A172 (cell line): ENCODE data around the gene GRB10. TPM values are rescaled to one million over a fixed set of nuclear protein-coding genes. Genes with fewer than 3 reads are reported as not detected.
A peak's percentile ranks its signal among the peaks of the same experiment; 100 is the strongest.
"Not testable (repeated sequence)": the region's sequence is repeated elsewhere in the genome, so short reads cannot be mapped to it uniquely, and the experiment has no call there.

Experiments
- DNase-seq: peaks from one replicate; pipeline ENCODE4 v3.0.0-alpha.2; 2015; ENCODE audit warnings: low spot score
- total RNA-seq: library from RNA; depleted of rRNA; stranded (reverse); fragments of >200 nt; shearing (Covaris generic); gene quantifications from 2 replicates; pipeline ENCODE4 v1.2.3, GENCODE V29; 2014

Gene GRB10
- total RNA-seq, 1 experiment from 2014 or later, result 23.1 TPM

DNA sequence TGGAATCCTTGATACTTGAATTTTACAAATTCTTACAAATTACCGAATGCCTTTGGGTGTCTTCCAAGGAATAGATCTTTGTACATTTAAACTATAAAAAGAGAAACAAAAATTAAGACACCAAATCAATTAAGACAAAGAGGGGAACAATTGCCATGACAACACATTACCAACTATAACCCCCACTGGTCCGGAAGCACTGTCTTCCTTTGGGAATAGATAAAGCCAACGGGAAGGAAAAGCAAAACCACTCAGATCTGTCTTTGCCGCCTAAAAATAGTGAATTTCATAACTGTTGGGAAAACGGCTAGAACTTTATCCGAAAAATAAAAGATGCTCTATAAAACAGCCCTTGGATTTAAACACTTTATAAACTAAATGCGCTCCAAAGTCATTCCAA, 37.4 kb downstream of the GRB10 start:
- DNase-seq, result no peak

DNA sequence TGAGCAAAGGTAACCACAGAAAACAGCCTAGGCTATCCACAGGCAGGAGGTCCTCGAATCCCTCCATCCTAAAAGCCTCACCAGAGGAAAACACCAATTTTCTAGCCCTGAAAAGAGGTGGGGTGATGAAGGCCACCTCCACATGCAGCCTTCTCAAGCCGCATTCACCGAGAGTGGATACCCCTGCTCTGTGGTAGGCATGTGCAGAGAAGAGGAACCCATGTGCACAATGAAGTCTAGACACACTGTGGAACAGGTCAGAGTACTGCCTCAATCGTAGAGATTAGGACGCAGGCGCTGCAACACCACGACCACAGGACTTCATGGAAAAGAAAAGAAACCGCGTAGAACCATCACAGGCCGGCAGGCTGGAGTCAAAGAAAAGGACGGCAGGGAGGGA, 38.8 kb downstream of the GRB10 start:
- no peak for DNase-seq

DNA sequence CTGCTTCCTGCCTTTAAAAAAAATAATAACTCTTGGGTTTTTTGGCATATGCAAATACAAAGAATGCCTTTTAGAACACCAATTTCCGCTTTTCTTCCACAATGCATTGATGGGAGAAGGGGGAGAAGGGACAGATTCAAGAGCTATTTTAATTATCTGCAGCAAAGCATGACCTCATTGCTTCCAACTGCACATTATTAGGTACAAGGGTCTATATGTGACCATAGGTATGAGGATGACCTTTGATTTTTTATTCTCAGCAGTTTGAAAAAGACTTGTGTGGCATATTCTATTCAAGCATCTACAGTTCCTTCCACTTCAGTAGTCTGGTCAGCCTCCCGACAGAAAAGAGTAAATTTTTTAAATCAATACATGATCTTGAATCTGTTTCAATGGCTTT, 39.7 kb downstream of the GRB10 start:
- no peak for DNase-seq

DNA sequence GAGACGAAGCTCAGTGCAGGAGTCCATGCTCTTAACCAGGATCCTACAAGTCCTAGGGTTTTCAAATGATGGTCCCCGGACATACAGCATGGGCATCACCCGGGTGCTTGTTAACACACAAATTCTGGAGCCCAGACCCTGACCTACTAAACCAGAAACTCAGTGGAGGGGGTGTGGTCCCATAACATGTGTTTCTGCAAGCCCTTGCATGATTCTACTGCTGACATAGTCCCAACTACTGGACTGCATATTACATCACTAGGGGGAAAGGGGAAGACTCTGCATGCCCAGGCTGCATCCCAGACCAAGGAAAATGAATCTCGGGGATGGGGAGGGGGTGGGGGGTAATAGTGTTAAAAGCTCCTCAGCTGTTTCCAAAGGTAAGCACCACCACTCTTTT, 40.3 kb downstream of the GRB10 start:
- DNase-seq, result no peak

DNA sequence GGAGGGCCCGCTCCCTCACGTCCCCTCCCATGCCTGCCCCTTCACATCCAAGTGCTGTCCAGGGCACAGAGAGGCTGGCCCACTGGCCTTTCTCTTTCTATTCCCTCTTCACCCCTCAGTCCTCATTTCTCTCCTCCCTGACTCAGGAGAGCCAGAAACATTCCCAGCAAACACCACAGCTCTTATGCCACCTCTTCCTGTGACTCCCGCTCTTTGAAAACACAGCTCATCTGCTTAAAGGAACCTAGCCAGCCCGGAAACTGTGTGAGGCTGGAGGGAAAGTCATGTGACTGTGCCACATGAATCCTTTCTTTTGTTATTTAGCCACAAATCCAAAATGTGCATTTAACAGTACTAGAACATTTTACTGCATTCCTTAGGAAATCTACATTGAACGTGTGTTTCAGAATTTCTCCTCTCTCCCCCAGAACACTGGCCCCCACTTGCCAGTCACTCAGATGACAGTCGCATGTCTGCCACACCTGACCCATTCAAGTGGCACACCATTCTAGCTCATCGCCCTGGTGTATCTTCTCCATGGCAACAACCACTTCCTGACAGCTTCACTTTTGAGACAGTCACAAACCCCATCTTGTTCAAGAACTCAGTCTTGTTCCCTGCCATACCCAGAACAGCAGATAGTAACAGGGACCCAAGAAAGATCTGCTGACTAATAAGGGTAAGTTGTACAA, 42.8 kb downstream of the GRB10 start:
- no peak for DNase-seq

DNA sequence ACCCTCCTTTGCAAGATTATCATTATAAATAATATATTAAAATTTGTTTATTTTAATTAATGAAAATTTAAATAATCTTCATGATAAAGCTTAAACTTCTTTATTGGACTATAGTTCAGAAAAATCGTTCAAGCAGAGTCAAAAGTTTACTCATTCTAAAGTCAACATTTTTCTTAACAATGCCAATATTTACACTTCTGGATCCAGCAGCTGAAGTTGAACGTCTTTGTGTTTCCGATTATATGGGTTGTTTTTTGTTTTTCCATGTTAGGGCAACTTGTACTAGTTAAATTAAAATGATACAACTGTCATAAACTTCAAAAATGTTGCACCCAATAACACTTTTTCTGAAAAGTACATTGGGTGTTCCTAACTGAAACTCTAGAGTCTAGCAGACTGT, 43.8 kb downstream of the GRB10 start:
- no peak for DNase-seq

DNA sequence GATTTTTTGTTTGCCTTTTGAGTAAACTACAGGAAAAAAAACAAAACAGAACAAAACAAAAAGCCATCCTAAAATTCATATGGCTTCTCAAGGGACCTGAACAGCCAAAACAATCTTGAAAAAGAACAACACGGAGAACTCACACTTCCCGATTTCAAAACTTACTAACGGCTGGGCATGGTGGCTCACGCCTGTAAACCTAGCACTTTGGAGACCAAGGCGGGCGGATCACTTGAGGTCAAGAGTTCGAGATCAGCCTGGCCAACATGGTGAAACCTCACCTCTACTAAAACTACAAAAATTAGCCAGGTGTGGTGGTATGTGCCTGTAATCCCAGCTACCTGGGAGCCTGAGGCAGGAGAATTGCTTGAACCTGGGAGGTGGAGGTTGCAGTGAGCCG, 46.9 kb downstream of the GRB10 start:
- DNase-seq, result not testable (repeated sequence)

DNA sequence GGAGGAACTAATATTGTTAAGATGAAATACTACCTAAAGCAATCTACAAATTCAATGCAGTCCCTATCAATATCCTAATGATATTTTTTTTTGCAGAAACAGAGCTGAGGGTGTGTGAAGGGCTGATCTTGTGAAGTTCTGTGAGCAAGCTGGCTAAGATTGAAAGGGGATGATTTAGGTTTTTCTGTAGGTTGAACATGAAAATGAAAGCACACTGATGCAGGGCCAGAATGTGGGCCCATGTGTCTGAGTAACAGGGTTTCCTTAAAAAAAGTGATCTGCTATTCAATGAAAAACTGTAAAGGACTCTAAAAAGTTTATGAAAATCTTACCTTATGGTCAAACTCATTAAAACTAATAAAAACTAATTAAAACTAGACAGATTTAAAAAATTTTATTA, 47.4 kb downstream of the GRB10 start:
- DNase-seq, result no peak

DNA sequence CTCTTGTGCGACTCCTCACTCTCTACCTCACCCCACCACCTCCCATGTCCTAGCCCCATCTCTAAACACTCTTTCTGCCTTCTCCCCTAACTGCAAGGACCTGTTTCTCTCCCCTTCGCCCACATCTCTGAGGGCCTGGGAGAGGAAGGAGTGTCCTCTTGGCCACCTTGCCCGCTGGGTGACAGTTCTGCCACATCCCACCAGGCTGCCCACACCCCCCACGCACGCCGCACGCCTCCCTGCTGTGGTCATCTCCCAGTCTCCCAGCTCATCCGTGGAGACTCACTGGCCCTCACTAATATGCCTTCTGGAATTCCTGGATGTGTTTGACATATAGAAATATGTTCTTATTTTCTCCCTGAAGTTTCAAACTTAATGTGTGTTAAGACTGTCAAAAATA, 48.5 kb downstream of the GRB10 start:
- no peak for DNase-seq

DNA sequence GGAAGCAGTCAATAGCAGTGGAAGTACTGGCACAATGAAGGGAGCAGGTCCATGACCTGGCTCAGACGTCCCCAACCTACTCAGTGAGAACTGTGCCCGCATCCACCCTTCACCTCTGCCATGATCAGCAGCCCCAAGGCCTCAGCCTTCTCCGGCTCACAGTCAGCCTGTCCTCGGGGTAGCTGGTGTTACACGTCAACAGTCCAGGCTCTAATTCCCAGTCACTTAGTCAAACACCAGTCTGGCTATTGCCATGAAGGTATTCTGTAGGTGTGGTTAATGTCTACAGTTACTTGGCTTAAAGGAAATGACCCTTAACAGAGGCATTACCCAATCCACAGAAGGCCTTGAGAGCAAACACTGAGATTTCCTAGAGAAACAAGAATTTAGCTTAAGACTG, 49.1 kb downstream of the GRB10 start:
- no peak for DNase-seq

DNA sequence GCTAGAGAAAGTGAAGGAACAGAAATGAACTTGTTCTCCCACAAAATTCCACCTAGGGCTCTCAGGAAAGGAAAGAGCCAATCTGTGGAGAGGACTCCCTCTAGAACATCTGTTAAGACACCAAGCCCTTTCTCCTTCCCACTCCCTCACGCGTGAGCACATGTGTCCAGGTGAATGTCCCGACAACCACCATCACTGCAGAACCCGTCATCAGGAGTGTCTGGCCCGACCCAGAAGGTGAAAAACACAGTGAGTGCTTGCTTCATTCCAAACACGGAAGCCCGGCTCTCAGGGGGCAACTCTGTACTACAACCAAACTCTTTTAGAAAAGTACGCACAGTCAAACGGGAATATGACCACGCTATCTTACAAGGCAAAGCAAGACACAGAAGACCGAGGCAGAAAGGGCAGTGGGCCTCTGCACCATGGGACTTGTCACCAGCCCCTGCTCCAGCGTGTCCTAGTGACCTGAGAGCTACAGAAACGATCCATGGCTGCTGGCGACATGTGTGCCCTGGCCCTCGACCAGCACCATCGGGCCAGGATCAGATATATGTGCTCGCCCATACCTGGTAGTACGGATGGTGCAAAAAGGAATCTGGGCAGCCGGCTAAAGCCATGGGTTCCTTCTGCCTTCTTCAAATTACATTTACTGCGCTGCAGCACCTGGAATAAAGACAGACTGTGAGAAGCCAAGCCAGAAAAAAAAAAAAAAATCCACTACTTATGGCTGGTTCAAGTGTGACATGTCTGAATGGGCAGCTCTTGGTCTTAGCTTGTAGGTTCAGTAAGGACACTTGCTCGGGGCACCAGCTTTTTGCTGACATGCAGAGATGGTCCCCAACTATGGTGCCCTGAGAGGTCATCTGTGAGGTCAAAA, 50.8 kb downstream of the GRB10 start:
- no peak for DNase-seq

DNA sequence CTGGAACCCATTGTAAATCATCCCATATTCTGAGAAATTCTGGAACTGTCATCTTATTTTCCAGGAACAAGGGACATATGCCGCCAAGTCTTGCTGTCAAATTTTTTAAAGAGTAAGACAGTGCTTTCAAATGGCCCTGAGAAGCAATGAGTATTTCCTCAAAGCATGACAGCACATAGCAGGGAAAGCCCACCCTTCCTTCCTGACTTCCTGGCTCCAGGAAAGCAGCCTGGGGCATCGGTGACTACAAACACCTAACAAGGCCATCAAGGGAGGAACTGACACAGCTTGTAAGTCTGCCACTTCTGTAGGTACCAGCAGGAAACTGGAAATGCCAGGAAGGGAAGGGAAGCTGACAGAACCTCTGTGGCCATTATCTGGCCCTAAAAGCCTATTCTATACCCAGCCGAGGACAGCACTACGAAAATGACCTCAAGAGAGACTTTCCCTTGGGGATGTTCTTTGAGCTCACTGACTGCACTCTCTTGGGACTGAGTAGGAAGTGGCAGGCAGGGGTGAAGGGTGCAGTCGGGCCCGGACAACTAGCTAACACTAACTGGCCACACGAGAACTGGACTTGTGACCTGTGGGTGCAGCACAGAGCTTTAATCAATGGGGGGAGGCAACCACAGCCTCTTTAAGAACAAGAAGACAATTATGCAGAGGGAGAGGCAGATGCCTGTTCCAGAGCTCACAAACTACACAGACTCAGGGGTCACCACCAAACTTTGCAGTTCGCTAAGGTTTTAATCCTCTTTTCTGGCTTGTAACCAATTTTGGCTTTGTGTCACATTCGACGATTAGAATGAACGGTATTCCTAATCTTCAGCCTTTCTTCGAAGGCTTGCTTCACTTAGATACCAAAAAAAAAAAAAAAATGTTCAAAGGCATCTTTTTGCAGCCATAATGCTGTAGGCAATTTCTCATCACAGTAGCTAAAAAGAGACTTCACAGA, 52.0 kb downstream of the GRB10 start:
- DNase-seq, result peak; percentile 17

DNA sequence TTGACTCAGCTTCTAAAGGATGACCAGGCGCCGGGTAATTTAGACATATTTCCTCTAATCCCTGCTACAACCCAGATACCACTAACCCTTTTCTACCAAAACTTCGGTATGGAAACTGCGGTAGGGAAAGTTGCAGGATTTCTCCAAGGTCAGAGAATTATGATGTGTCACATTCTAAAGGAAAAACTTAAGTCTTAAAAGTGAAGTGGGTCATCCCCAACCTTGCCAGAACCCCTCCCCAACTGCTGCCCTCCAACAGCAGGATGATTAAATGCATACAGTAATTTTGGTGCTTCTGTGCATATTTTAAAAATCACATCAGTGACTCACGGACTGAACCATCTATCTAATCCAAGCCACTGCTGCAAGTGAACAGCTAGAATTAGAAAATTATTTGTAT, 52.7 kb downstream of the GRB10 start:
- peak; percentile 44 for DNase-seq

DNA sequence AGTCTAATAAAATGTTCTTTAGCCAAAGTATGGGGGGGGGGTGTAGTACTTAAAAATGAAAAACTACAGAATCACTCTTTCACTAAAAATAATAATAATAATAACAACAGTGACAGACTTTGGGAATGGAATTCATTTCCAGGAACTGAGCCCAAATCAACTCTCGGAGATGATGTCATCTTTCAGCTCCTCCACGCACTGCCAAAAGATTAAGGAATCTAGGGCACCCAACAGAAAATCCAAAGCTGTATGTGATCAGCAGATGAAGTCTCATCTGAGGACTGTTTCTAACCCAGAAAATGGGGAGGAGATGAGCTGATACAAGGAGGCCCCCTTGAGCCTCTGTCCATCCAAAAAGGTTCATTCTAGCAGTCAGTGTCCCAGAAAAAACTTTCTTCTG, 54.5 kb downstream of the GRB10 start:
- no peak for DNase-seq

DNA sequence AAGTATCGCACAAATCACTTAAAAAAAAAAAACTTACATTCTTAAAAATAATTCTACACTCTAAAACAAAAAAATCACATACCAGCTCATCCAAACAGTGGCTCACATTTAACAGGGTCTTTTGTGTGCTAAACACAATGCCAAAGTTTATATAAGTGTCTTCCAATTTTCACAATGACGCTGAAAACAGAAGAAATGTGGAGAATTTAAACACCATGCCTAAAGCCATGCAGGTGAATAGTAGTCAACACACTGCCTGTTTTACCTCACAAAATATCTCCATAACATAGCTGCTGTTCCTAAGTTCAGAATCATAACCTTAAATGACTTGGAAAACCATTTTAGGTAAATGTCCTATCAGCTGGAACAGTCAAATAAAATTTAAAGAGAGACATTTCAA, 55.0 kb downstream of the GRB10 start:
- DNase-seq, result no peak

DNA sequence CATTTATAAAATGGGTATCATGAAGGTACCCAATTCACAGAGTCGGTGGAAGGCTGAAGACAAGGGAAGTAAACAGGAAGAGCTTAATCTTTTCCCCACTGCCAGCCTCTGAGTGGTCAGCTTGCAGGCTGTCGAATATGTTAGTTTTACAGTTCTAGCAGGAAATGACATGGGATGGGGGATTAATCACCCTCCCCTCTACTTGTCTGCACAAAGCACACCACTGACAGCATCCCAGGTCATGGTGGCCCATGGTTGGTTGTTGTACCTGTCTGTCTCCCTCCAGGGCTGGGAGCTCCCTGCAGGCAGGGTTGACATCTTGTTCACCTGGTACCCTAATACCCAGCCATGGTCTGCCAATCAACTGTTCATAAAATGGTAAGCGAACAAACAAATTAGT, 55.6 kb downstream of the GRB10 start:
- peak; percentile 28 for DNase-seq

DNA sequence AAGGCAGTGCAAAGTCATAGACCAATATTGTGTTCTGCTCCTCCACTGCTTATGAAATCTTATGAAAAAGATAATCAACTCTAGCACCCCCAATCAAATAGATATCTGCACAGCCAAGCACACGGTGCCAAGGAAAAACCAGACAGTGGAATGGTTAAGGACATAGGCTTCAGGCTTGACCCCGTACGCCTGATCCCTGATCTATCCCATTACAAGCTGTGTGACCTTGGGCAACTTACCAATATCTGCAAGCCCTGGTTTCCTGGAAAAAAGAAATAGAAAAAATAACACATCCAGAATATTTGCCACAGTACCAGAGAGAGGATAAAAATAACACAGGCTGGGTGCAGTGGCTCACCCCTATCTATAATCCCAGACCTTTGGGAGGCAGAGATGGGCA, 56.9 kb downstream of the GRB10 start:
- DNase-seq, result no peak

DNA sequence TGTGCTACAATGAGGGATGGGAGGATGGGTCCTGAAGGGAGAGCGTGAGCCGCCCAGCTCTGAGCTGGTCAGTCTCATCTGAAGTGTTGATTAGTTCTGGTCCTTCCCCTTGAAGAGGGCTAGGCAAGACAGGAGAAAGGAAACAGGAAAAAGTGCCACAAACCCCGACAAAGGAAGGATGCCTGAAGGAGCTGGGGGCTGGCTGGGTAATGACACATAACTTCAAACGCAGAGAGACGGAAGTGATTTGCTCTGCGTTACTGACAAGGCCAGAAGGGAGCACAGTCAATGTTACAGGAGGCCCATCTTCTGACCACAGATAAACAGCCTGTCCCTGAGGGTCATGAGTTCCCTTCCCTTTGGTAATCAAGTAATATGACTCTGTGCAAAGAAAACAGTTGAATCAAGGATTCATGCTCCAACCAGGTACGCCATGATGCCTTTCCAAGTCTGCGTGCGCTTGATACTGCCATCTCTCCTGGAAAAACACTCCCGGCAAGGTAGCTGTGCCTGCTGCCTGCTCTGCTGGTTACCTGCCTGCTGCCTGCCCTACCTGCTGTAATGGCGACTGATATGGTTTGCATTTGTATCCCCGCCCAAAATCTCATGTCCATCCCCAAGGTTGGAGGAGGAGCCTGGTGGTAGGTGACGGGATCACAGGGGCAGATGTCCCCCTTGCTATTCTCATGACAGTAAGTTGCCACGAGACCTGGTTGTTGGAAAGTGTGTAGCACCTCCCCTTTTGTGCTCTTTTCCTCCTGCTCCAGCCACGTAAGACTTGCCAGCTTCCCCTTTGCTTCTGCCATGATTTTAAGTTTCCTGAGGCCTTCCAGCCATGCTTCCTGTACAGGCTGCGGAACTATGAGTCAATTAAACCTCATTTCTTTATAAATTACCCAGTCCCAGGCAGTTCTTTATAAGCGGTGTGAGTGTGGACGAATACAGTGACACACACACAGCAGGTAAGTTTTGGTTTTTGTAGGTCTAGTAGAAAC, 57.9 kb downstream of the GRB10 start:
- DNase-seq, result no peak

DNA sequence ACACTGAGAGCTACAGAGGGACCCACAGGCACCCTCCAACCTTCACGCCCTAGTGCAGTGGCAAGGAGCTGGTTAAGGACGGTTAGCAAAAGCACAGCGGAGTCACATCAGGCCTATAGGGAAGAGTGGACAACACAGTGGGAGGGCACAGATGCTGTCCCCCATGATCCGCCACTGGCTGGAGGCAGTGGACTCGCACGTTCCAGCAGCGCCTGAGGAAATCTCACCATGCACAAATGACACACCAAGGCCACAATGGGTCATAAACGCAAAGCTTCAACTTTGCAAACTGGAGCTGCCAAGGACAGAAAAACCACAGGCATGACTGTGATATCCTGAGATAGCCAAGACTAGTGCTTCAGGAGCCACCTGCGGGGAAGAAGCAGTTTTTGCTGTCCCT, 58.8 kb downstream of the GRB10 start:
- DNase-seq, result no peak

DNA sequence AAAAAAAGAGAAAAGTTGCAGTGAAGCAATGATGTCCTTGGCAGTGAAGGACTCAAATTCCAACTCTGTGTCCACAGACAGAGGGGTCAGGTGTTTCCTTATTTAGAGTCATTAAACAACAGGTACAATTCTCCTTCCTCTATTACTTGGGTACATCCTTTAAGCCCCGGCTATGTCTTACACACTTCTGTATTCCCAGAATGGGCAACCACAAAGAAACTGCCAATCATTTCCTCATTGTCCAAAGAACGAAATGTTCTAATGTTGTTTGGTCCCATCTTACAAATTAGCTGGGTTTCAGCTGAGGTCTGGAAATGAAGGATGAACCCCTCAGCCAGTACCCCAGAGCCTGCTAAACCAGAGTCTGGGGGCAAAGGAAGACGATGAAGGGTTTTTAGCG, 59.5 kb downstream of the GRB10 start:
- DNase-seq, result no peak

DNA sequence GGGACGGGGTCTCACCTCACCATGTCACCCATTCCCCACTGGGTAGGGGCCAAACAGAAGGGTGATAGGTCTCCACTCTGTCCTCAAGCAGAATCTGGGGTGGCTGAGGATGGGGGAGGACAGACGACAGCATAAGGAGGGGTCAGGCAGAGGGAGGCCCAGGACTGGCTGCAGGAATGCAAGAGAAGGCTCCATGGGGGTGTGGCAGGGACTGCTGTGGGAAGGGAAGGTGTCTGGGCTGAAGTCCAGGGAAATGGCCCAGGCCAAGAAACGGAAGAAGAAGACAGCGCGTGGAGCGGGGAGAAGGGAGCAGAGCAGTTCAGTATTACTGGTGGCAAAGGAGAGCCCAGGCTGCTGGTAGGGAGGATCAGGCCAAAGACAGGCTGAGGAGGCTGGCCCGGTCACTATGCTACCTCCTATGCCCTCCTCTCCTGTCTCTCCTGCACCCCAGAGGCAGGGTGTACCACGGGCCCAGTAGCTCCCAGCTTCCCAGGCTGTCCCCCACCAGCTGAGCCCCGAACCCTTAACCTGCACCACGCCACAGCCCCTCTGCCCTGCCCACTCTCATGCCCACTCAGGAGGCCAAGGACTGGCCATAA, 60.9 kb downstream of the GRB10 start:
- DNase-seq, result peak; percentile 57
